ENCODE measurements around the gene PLA2G2C. TPM values are rescaled to one million over a fixed set of nuclear protein-coding genes. Genes with fewer than 3 reads are reported as not detected.

PLA2G2C gene
- total RNA-seq, 2 experiments from 2014 or later: 0.43 to 0.58 TPM

- Mint-ChIP-seq H3K4me3 (no peak overlapping the region), H3K27ac (no peak overlapping the region), H3K9me3 (ENCODE audit: low read depth) (peaks cover 4% of the 10 kb centered on the region), H3K27me3 (peaks cover 7% of the 10 kb centered on the region), H3K36me3 (ENCODE audit: low read depth) (no peaks in the 10 kb centered on the region), H3K4me1 (peaks cover 17% of the 10 kb centered on the region)
- DNase-seq (no peak), ATAC-seq (no peak)
- intact Hi-C loops (cut with DNase I, micrococcal nuclease): loop anchor here (2.0 to 5.0 kb wide), 2 partner anchors 17 to 322 kb away; partner anchors contain the start of genes PLA2G2C (in 1 of the 2) and UBXN10 (in 1 of the 2)
- POLR2A ChIA-PET: no interaction called here
- CTCF ChIA-PET: interaction anchor here (0.7 to 1.2 kb wide), 3 partner anchors 11 to 387 kb away, joined by 3 to 4 read pairs (median 3); no protein-coding TSS in a partner anchor
Observed at GRCh38 chr1:20169932-20170331, 16.4 kb downstream of the PLA2G2C start.

- DNase-seq: no peak
- Mint-ChIP-seq H3K27ac (no peak overlapping the region), H3K36me3 (ENCODE audit: low read depth) (no peaks in the 10 kb centered on the region), H3K27me3 (peaks cover 9% of the 10 kb centered on the region), H3K9me3 (ENCODE audit: low read depth) (peaks cover 7% of the 10 kb centered on the region), H3K4me1 (peaks cover 9% of the 10 kb centered on the region), H3K4me3 (no peak overlapping the region)
- POLR2A ChIA-PET: no interaction called here
- CTCF ChIA-PET: interaction anchor here (0.5 to 1.4 kb wide), 6 partner anchors 9 to 931 kb away, joined by 3 to 4 read pairs (median 3); no protein-coding TSS in a partner anchor
- intact Hi-C loops (cut with DNase I, micrococcal nuclease): loop anchor here in 1 of 2 experiments (5.0 kb wide), 1 partner anchor 323 kb away; no protein-coding TSS in a partner anchor
- ATAC-seq: no peak
Observed at GRCh38 chr1:20168564-20169491, 17.5 kb downstream of the PLA2G2C start.

GRCh38 chr1:20167126-20167525 is 19.2 kb downstream of the PLA2G2C start:
- ChIA-PET CTCF (interaction anchor here (0.7 to 1.4 kb wide), 3 partner anchors 8 to 129 kb away, joined by 3 to 4 read pairs (median 4); no protein-coding TSS in a partner anchor), POLR2A (no interaction called here)
- intact Hi-C loops (cut with DNase I, micrococcal nuclease): loop anchor here in 1 of 2 experiments (5.0 kb wide), 1 partner anchor 325 kb away; no protein-coding TSS in a partner anchor
- Mint-ChIP-seq H3K27ac (no peak overlapping the region), H3K27me3 (peaks cover 9% of the 10 kb centered on the region), H3K4me1 (peaks cover 8% of the 10 kb centered on the region), H3K4me3 (no peak overlapping the region), H3K36me3 (ENCODE audit: low read depth) (peaks cover 6% of the 10 kb centered on the region), H3K9me3 (ENCODE audit: low read depth) (peaks cover 11% of the 10 kb centered on the region)
- DNase-seq: no peak
- ATAC-seq: no peak

- intact Hi-C loops (cut with DNase I, micrococcal nuclease): loop anchor here in 1 of 2 experiments (5.0 kb wide), 1 partner anchor 326 kb away; no protein-coding TSS in a partner anchor
- H3K36me3 Mint-ChIP-seq (ENCODE audit: low read depth): peaks cover 9% of the 10 kb centered on the region
- ATAC-seq (no peak), DNase-seq (no peak)
- H3K4me3 Mint-ChIP-seq: no peak overlapping the region
- H3K27me3 Mint-ChIP-seq: peaks cover 9% of the 10 kb centered on the region
- no peaks in the 10 kb centered on the region for H3K4me1 Mint-ChIP-seq
- no peak overlapping the region for H3K27ac Mint-ChIP-seq
- H3K9me3 Mint-ChIP-seq (ENCODE audit: low read depth): peaks cover 14% of the 10 kb centered on the region
- ChIA-PET POLR2A (no interaction called here), CTCF (interaction anchor here (0.6 to 4.3 kb wide), 5 partner anchors 13 to 188 kb away, joined by 3 to 23 read pairs (median 4); no protein-coding TSS in a partner anchor)
Observed at GRCh38 chr1:20166051-20166450, 20.3 kb downstream of the PLA2G2C start.

- no peak overlapping the region for H3K4me3 Mint-ChIP-seq
- intact Hi-C loops (cut with DNase I, micrococcal nuclease): loop anchor here in 1 of 2 experiments (1.0 to 5.0 kb wide), 2 partner anchors 30 to 327 kb away; no protein-coding TSS in a partner anchor
- DNase-seq (peak; percentile 42), ATAC-seq (peak; percentile 57)
- peaks cover 15% of the 10 kb centered on the region for H3K9me3 Mint-ChIP-seq (ENCODE audit: low read depth)
- no peaks in the 10 kb centered on the region for H3K4me1 Mint-ChIP-seq
- H3K27ac Mint-ChIP-seq: no peak overlapping the region
- H3K36me3 Mint-ChIP-seq (ENCODE audit: low read depth): peaks cover 9% of the 10 kb centered on the region
- ChIA-PET CTCF (interaction anchor here (0.6 to 4.3 kb wide), 4 partner anchors 13 to 188 kb away, joined by 3 to 23 read pairs (median 4); no protein-coding TSS in a partner anchor), POLR2A (no interaction called here)
- H3K27me3 Mint-ChIP-seq: peaks cover 9% of the 10 kb centered on the region
Observed at GRCh38 chr1:20165522-20165951, 20.8 kb downstream of the PLA2G2C start.

GRCh38 chr1:20164694-20165202 is 21.6 kb downstream of the PLA2G2C start:
- Mint-ChIP-seq H3K9me3 (ENCODE audit: low read depth) (peaks cover 21% of the 10 kb centered on the region), H3K27me3 (peaks cover 9% of the 10 kb centered on the region), H3K4me1 (no peaks in the 10 kb centered on the region), H3K4me3 (no peak overlapping the region), H3K27ac (no peak overlapping the region), H3K36me3 (ENCODE audit: low read depth) (peaks cover 9% of the 10 kb centered on the region)
- CTCF ChIA-PET: interaction anchor here (0.6 to 4.3 kb wide), 4 partner anchors 14 to 114 kb away, joined by 3 to 23 read pairs (median 4); no protein-coding TSS in a partner anchor
- intact Hi-C loops (cut with DNase I, micrococcal nuclease): loop anchor here in 1 of 2 experiments (1.0 to 5.0 kb wide), 2 partner anchors 31 to 328 kb away; no protein-coding TSS in a partner anchor
- no peak for ATAC-seq
- no peak for DNase-seq
- POLR2A ChIA-PET: no interaction called here

- Mint-ChIP-seq H3K4me3 (no peak overlapping the region), H3K9me3 (ENCODE audit: low read depth) (peaks cover 21% of the 10 kb centered on the region), H3K36me3 (ENCODE audit: low read depth) (peaks cover 9% of the 10 kb centered on the region), H3K4me1 (no peaks in the 10 kb centered on the region), H3K27ac (no peak overlapping the region), H3K27me3 (peaks cover 3% of the 10 kb centered on the region)
- ChIA-PET POLR2A (no interaction called here), CTCF (interaction anchor here (0.6 to 1.7 kb wide), 3 partner anchors 24 to 434 kb away, joined by 3 to 7 read pairs (median 4); no protein-coding TSS in a partner anchor)
- intact Hi-C loops (cut with DNase I, micrococcal nuclease): no loop called here
- ATAC-seq: no peak
- no peak for DNase-seq
Observed at GRCh38 chr1:20160034-20160433, 26.3 kb downstream of the PLA2G2C start.

GRCh38 chr1:20158358-20159070 is 27.8 kb downstream of the PLA2G2C start:
- H3K4me1 Mint-ChIP-seq: peaks cover 6% of the 10 kb centered on the region
- no peak for ATAC-seq
- intact Hi-C loops (cut with DNase I, micrococcal nuclease): loop anchor here (1.0 to 10.0 kb wide), 3 partner anchors 37 to 444 kb away; no protein-coding TSS in a partner anchor
- no peaks in the 10 kb centered on the region for H3K27me3 Mint-ChIP-seq
- CTCF ChIA-PET: interaction anchor here (0.6 to 1.9 kb wide), 6 partner anchors 9 to 277 kb away, joined by 3 to 8 read pairs (median 4); partner anchors contain the start of gene OTUD3
- H3K9me3 Mint-ChIP-seq (ENCODE audit: low read depth): peaks cover 17% of the 10 kb centered on the region
- H3K4me3 Mint-ChIP-seq: no peak overlapping the region
- POLR2A ChIA-PET: no interaction called here
- peaks cover 9% of the 10 kb centered on the region for H3K36me3 Mint-ChIP-seq (ENCODE audit: low read depth)
- H3K27ac Mint-ChIP-seq: no peak overlapping the region
- peak; percentile 44 for DNase-seq

- intact Hi-C loops (cut with DNase I, micrococcal nuclease): loop anchor here (5.0 to 10.0 kb wide), 3 partner anchors 97 to 440 kb away; partner anchors contain the start of gene PLA2G2A (in 1 of the 2)
- POLR2A ChIA-PET: no interaction called here
- DNase-seq (no peak), ATAC-seq (no peak)
- peak overlapping the region; percentile 2 for H3K27ac Mint-ChIP-seq
- H3K27me3 Mint-ChIP-seq: no peaks in the 10 kb centered on the region
- no peak overlapping the region for H3K4me3 Mint-ChIP-seq
- peaks cover 9% of the 10 kb centered on the region for H3K4me1 Mint-ChIP-seq
- CTCF ChIA-PET: interaction anchor here (1.1 to 1.8 kb wide), 2 partner anchors 41 to 257 kb away, joined by 4 to 8 read pairs; no protein-coding TSS in a partner anchor
- H3K9me3 Mint-ChIP-seq (ENCODE audit: low read depth): no peaks in the 10 kb centered on the region
- no peaks in the 10 kb centered on the region for H3K36me3 Mint-ChIP-seq (ENCODE audit: low read depth)
Observed at GRCh38 chr1:20154301-20154831, 32.0 kb downstream of the PLA2G2C start.

- Mint-ChIP-seq H3K9me3 (ENCODE audit: low read depth) (no peaks in the 10 kb centered on the region), H3K27ac (no peak overlapping the region), H3K4me1 (peaks cover 9% of the 10 kb centered on the region), H3K4me3 (no peak overlapping the region), H3K36me3 (ENCODE audit: low read depth) (no peaks in the 10 kb centered on the region), H3K27me3 (no peaks in the 10 kb centered on the region)
- intact Hi-C loops (cut with DNase I, micrococcal nuclease): loop anchor here (1.0 to 10.0 kb wide), 9 partner anchors 52 to 492 kb away; partner anchors contain the start of genes OTUD3 (in 1 of the 2) and PLA2G2A (in 1 of the 2)
- no peak for ATAC-seq
- POLR2A ChIA-PET: no interaction called here
- CTCF ChIA-PET: interaction anchor here (0.6 to 3.1 kb wide), 12 partner anchors 26 to 271 kb away, joined by 3 to 14 read pairs (median 4); partner anchors contain the start of gene OTUD3
- no peak for DNase-seq
Observed at GRCh38 chr1:20153000-20153418, 33.3 kb downstream of the PLA2G2C start.

Measured in activated CD4-positive, alpha-beta T cell treated with anti-CD3 and anti-CD28 coated beads for 36 hours (primary cell).